ENCODE data around the gene NT5C2.

- TF ChIP-seq CTCF (IDR thresholded peaks at IDR 0.05) = no peak
- TF ChIP-seq POLR2A (IDR thresholded peaks at IDR 0.05) = no peak
Observed at GRCh38 chr10:103067956-103068355, 125.1 kb downstream of the NT5C2 start.
